ENCODE data around the gene CES3.
A peak's percentile ranks its signal among the peaks of the same experiment; 100 is the strongest.

CES3 gene

GRCh38 chr16:67013823-67014633 is 53.0 kb downstream of the CES3 start:
- DNase-seq, result peak; percentile 68

GRCh38 chr16:67014634-67015312 is 53.7 kb downstream of the CES3 start:
- DNase-seq, result no peak

GRCh38 chr16:67015313-67015731 is 54.3 kb downstream of the CES3 start:
- no peak for DNase-seq

GRCh38 chr16:67016143-67016542 is 55.1 kb downstream of the CES3 start:
- DNase-seq, result no peak

GRCh38 chr16:67016681-67017420 is 55.8 kb downstream of the CES3 start:
- no peak for DNase-seq

GRCh38 chr16:67017421-67017750 is 56.3 kb downstream of the CES3 start:
- DNase-seq, result no peak

GRCh38 chr16:67017810-67018488 is 56.9 kb downstream of the CES3 start:
- peak; percentile 39 for DNase-seq

- DNase-seq, result no peak
These were observed 58.1 kb downstream of the CES3 start for GRCh38 chr16:67019171-67019570.

- DNase-seq, result no peak
These were observed 60.3 kb downstream of the CES3 start for GRCh38 chr16:67021321-67021720.

GRCh38 chr16:67022531-67023214 is 61.6 kb downstream of the CES3 start:
- no peak for DNase-seq

- DNase-seq, result no peak
These were observed 62.6 kb downstream of the CES3 start for GRCh38 chr16:67023689-67024088.
